HG03196 (cell line): ENCODE data around the gene SBNO2.
A peak's percentile ranks its signal among the peaks of the same experiment; 100 is the strongest.
"Not testable (repeated sequence)": the region's sequence is repeated elsewhere in the genome, so short reads cannot be mapped to it uniquely, and the experiment has no call there.

ENCODE experiments used
- ATAC-seq: cut with Tn5 transposase; IDR thresholded peaks from one replicate; pipeline ENCODE4 v1.9.1; 2021; ENCODE audit not compliant: unreplicated experiment

Gene SBNO2

DNA sequence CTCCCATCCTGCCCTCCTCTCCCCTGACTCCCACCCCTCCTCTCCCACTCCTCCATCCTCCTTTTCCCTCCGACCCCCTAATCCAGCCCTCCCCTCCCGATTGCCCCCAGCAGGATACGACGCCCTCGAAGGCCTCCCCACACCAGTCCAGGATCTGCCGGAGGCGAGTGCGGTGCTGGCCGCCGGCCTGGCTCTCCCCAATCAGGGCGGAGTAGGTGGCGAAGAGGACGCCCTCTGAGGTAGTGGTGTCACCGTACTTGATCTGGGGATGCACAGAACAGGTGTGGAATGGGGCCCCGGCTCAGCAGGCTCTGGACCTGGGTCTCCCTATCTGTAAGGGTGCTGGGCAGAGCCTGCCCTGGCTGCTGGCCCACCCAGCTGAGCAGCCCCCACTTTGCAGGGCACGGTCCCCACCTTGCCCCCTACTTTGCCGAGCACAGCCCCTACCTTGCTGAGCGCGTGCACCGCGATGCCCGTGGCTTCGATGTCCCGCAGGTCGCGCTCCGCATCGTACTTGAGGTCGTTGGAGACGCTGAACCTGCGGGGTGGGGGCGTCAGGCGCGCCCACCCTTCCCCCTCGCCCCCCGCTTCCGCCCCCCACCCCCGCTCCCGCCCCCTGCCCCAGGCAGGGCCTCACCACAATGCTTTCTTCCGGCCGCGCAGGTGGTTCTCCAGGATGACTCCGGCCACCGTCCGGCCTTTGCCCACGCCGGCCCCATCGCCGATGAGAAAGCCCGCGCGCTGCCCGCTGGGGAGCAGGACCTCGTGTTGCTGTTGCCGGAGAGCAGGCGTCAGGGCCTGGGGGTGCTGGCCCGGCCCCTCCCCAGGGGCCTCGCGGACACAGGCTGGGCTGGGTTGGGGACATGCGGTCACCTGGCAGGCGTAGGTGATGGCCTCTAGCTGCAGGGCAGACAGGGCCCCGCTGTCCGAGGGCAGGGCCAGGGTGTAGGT, 51.8 kb downstream of the SBNO2 start:
- ATAC-seq, result no peak

DNA sequence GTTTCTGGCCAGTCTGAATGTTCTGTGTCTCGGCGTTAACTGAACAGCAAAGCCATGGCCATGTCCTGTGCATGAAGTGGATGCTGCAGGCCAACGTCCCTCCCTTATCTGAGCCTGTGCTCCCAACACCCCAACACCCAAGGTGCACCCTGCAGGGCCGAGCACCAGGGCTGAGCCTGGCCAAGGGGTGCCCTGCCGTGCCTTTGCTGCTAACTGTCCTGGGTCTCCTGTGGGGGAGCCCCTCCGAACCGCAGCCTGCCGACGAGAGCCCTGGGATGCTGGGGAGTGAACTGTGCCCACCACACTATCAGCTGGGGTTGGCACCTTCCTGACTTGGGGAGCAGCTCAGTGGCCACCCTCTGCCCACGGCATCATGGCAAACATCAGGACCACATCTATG, 52.7 kb downstream of the SBNO2 start:
- no peak for ATAC-seq

DNA sequence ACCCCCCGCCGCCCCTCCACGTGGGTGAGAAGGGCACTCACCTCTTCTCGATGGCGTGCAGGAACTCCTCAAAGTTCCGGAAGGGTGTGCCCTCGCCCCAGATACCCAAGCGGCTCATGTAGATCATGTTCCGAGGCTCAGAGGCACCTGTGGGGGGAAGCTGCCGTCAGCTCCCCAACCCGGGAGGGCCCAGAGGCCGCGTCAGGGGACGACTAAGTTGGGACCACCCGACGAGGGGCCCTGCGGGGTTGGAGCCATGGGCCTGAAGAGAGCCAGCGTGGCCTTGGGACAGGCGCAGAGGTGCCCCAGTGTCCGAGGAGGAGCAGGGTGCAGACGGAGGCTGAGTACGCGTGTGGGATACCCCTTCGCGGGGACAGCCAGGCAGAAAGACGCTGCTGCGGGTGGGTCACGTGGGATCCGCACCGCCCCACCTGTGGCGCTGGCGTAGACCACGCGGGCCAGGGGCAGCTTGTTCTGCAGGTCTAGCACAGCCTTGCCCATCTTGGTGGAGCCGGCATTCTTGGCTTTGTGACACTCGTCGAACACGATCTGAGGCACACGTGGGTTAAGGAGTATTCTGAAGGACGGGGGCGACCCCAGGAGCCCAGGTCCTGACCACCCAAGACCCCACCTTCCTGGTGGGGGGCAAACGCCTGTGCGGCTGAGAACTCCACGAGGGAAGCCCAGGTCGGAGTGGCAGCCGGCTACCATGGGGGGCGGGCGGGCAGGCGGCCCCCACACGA, 54.4 kb downstream of the SBNO2 start:
- no peak for ATAC-seq

DNA sequence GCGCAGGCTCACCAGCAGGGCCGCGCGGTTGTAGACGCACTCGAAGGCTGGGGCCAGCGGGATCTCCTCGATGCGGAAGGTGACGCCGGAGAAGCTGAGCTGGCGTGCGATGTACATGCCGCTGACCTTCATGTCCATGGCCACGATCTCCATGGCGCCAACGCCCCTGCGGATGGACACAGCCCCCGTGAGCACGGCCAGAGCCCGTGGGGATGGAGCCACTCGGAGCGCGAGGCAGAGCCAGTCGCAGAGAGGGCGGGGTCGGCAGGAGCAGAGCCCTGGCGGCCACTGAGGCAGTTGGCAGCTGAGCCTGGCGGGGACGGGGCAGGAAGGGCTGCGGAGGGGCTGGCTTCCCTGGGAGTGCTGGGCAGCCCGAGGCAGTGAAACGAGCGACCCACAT, 55.1 kb downstream of the SBNO2 start:
- ATAC-seq, result no peak

DNA sequence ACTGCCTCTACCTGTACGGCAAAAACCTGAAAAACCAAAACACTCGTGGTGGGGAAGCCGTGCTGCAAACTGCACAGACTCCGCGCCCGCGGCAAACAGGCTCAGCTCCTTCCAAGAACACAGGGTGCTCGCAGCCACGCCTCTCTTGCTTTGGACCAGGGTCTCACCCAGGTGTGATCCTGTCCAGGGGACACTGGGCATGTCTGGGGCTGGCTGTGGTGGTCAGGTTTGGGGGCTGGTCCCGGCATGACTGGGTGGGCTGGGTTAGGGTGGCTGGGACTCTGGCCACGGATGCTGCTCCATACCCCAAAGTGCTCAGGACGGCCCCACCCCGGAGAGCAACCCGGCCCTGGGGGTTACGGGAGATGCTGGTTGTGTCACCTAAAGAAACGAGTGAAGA, 56.4 kb downstream of the SBNO2 start:
- ATAC-seq, result no peak

DNA sequence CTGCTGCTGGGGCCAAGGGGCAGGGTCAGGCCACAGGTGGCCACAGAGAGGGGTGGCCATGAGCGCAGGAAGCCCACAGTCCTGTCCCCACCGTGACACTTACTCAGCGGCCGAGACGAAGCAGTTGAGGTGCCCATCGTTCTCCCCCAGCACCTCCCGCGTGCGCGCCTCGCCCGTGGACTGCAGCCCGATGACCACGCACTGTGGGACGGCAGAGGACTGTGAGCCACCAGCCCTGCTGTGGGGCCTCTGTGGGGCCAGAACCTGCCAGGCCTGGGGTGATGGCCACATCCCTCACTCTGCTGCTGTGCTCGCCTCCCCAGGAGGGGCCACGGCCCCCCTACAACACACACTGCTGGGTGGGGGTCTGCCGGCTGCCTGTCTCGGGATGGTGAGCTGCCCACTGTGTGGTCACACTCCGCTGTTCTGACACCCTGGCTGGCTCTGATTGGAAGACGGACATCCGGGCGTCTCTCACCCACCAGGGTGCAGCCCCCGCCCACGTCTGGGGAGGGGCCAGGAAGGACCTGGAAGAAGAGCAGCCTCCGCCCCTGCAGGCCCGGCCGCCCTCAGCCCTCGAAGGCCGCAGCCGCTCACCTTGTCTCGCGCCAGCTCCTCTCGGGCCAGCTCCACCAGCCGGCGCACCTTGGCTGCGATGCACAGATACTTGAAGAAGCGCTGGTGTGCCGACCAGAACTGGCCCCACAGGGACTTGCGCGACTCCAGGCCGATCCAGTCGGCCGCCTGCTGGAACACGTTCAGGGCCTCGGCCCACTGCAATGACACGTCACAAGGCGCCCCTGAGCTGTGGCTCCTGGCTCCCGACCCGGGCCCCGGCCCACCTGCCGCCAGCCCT, 57.1 kb downstream of the SBNO2 start:
- ATAC-seq, result no peak

DNA sequence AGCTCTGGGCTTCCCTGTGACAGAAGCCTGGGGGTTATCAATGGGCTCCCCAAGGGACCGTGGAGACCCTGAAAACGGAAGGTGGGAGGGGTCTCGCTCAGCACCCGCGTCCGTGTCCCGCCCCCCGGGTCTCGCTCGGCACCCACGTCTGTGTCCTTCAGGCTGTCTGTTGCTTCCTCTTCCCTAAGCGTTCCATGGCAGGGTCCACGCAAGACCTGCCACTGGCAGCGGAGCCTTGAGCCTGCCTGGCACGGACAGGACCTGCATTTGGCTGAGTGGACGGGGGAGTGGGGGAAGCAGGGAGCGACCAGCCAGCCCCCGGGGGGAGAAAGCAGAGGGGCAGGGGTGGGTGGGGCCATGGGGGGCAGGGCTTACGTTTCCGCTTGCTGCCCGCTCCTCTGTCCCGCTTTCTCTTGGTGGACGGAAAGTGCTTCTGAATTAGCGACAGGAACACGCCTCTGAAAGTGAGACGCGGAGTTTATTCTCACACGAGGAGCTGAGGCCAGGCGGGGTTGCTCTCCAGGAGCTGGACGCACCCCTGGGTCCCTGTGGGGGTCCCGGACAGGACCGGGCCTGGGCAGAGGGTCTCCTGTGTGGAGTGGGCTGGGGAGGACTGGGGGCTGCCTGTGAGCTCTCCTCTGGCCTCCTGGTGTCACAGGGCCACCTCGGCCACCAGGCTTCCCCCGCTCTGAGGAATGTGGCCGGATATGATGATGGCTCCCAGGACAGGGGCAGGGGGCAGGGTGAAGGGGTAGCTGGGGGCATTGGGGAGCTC, 58.2 kb downstream of the SBNO2 start:
- no peak for ATAC-seq

DNA sequence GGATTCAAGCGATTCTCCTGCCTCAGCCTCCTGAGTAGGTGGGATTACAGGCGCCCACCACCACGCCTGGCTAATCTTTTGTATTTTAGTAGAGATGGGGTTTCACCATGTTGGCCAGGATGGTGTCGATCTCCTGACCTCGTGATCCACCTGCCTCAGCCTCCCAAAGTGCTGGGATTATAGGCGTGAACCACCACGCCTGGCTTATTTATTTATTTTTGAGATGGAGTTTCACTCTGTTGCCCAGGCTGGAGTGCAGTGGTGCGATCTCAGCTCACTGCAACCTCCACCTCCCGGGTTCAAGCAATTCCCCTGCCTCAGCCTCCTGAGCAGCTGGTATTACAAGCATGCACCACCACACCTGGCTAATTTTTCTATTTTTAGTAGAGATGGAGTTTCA, 59.3 kb downstream of the SBNO2 start:
- not testable (repeated sequence) for ATAC-seq

DNA sequence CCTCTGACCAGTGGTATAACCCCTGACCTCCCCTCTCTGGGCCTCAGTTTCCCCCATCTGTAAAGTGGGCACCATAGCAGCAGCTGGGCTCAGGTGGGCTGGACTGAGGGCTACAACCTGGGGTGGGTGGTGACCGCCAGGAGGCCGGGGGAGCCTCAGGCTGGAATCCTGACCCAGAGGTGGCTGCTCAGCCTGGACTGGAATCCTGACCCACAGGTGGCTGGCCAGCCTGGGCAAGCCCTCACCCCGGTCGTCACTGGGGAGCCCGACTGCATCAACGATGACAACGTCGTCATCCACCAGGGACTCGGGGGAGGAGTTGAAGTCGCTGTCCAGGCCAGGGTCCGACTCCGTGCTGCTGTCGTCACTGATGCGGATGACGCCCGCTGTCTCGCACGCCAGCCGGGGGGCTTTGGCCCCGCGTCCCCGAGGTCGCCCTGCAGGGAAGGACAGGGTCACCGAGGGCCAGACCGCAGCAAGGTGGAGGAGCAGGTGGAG, 60.0 kb downstream of the SBNO2 start:
- no peak for ATAC-seq

DNA sequence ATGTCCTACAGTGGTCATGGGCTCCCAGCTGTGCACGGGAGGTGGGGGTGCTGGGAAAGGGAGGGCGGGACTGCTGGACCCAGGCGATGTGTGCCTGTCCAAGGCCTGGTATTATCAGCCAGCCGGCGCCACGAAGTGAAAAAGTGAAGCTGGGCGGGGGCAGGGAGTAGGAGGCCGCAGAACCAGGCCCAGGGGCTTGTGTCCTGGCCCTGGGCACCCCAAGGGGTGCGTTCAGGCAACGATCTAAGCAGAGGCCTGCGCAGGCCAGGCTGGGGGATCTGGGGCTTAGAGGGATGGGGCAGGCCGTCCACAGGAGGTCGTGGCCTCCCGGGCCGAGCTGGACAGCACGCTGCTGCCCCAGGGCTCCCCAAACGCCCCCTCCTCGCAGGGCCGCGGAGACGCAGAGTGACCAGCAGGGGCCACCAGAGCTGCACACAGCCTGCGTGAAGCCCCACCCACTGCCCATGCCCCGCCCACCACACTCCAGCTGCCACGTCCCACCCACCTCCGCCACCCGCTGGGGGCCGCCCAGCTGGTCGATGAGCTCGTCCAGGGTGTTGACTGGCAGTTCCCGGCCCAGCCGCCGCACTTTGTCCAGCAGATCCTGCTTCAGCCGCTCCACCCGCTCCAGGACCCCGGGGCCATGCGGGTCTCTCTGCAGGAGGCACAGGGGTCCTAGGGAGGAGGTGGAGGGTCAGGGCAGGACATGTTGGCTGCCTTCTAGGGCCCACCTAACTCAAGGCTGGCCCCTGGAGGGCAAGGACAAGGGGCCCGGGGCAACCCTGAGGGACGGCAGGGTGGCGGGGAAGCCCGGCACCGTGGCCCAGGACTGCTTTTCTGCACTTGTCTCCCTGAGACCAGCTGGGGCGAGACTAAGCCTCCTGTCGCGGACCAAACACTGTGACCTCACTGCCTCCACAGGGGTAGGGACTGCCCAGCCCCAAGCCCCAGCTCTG, 60.8 kb downstream of the SBNO2 start:
- ATAC-seq, result peak; percentile 45

DNA sequence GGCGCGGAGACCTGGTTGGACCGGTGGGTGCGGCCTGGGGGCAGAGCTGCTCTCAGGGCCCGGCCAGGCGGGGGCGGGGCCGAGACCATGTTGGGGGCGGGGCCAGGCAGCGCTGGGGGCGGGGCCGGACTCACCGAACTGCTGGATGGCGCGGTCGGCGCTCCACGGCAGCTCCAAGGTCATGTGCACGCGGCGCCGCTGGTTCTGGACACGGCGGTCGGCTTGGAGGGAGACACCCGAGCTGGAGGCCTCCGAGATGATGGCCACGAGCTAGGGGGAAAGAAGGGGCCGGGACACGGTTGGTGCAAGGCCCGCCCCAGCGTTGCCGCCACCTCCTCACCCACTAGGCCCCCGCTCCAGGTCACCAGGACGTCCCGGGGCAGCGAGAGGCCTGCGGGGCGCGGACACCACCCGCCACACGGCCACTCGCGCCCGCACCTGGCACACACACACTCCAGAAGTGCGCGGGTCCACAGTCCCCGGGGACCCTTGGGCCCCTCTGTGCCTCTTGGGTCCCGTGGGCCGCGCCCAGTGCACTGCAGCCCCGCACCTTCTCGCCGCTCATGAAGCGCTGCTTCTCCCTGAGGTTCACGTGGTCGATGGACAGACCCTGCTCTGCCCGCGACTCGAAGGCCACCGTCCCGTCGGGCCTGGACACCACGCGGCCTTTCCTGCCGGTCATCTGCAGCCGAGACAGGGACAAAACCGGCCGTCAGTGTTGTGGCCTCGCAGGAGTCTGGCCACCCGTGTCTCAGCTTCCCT, 61.6 kb downstream of the SBNO2 start:
- ATAC-seq, result no peak

DNA sequence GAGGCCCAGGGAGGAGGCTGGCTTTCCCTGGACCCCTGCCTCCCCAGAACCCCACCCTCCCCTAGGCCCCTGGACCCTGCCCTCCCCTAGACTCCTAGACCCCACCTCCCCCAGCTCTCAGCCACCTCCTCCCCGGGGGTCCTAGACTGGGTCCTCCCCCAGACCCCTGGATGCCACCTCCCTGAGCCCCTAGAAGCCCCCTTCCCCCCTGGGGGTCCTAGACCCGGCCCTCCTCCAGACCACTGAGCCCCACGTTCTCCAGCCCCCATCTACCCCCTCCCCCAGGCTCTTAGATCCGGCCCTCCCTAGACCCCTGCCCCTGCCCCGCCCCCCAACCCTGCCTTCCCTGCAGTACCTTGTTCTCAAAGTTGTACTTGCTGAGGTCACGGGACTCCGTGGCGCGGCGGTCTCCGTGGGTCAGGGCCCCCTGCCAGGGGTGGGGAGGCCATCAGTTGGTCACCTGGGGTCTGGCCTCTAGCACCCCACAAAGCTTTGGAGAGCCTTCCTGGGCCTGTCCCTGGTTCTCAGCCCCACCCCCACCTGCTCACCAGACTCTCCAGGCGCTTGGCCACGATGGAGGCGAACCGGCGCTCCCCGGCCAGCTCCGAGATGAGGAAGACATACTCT, 62.3 kb downstream of the SBNO2 start:
- no peak for ATAC-seq

DNA sequence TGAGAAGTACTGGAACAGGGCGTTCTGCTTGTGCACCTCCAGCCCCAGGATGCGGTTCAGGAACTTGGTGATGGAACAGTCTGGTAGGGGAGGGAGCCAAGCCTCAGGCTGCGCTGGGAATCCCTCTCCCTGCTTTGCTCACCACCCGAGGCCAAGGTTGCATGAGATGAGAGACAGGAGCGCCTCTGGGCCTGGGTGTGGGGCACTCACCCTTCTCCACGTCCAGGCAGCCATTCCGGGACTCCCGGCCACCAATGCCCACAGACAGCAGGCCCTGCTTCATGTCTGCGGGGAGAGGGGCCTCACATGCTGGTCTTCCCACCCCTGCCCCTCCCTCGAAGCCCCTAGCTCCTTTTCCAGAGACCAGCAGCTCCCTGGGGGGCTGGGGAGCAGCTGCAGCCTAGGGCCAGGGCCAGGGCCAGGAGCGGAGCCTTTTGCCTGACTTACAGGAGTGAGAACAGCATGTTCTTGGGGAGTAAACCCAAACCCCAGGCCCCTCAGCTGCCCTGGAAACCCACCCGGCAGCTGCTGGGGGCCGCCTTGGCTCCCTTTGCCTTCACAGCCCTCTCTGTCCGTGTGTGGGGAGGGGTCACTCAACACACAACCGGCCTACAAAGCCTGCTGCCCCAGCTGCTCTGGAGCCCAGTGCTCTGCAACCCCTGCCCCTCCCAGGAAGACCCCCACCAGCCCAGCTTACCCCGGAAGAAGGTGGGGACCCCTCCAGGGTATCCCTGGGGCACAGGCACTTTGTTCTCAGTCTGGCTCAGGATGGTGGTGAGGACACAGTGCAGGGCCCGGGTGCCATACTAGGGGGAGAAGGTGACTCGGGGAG, 63.0 kb downstream of the SBNO2 start:
- ATAC-seq, result no peak

DNA sequence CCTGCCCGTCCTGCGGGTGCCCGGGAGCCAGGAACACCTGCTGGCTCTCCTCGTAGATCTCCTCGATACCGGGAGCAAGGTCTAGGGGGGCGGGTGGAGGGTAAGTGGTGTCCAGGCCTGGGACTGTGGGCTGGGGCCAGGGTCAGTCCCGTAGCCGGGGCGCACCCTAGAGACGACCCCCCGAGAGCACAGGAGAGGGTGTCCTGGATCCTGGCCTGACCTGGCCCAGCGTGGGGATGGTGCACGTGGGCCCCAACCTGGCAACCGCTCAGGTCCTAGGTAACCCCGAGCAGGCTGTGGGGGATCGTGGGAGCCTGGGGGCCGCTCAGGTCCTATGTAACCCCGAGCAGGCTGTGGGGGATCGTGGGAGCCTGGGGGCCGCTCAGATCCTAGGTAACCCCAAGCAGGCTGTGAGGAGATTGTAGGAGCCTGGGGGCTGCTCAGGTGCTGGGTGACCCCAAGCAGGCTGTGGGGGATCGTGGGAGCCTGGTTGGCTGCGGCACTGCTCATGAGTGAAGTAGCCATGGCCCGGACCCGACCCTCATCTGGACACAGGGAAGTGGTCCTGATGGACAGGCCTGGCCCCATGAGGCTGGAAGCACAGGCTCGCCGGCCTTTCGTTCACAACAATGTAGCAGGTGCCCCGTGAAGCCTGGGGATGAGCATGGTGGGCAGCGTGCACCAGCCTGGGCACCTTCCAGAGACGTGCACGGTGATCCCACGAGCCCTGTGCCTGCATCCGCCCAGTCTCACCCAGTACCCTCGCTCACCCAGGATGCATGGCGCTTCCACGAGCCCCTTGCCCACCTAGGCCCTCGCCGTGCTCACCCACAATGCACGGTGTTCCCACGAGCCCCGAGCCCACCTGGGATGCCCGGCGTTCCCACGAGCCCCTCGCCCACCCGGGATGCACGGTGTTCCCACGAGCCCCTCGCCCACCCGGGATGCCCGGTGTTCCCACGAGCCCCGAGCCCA, 64.1 kb downstream of the SBNO2 start:
- no peak for ATAC-seq

DNA sequence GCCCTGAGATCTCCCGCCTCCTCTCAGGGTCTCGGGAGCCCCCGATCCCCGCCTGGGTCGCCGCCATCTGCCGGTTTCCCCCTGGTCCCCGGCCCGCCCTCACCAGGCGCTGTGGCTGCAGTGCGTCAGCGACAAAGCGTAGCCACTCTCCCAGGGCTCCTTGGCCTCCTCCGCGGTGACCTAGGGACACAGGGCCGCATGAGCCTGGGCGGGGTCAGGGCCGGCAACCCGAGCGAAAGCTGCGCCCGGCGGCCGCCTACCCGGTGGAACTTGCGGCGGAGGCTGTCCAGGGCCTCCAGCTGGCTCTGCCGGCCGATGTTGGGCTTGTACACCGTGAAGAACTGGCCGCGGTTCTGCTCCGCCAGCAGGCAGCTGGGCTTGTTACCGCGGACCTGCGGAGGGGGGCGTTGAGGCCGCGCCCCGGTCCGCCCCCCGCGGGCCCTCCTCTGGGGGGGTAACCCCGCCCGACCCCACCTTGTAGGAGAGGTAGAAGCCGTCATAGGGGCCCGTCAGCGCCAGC, 65.0 kb downstream of the SBNO2 start:
- no peak for ATAC-seq
